Right lobe of liver (tissue), 4 donors: ENCODE measurements around the gene GOLGA7B.

Experiments used
- CTCF ChIP-seq, 4 donors: fragments of 200-600 bp in 3 of 4; fragments of 450-650 bp in 1 of 4; IDR thresholded peaks; one replicate each; pipeline versions ENCODE4 v1.5.1 to v1.8.0; 2016 to 2022; ENCODE audit warnings: antibody characterized with exemption in 4 of 4, mild to moderate bottlenecking in 2 of 4
- POLR2A ChIP-seq: fragments of 450-650 bp; IDR thresholded peaks from one replicate; pipeline ENCODE4 v1.6.1; 2017; ENCODE audit warnings: antibody characterized with exemption, mild to moderate bottlenecking
- donor health status: DM: no; HTN: no; CAD: no.
- donor health status: DM: no; HTN: no; CAD: no.
- donor health status: DM: no; HTN: yes; CAD: no.

GRCh38 chr10:97905276-97905675, 55.6 kb downstream of the GOLGA7B start:
- TF ChIP-seq CTCF (IDR thresholded peaks at IDR 0.05) (no peak), POLR2A (no peak)
